ENCODE data around the gene VSTM1. TPM values are rescaled to one million over a fixed set of nuclear protein-coding genes. Genes with fewer than 3 reads are reported as not detected.

The VSTM1 gene
- total RNA-seq, 1 donor = 12.4 TPM

- H3K4me1 ChIP-seq (ENCODE audit: insufficient read depth, low read length) = no peaks in the 10 kb centered on the region
- H3K27me3 ChIP-seq (ENCODE audit: insufficient read depth, low read length) = no peaks in the 10 kb centered on the region
- H3K4me3 ChIP-seq (ENCODE audit: low read length) = no peak overlapping the region
- H3K9me3 ChIP-seq (ENCODE audit: low read depth, low read length) = no peaks in the 10 kb centered on the region
These were observed 54.3 kb downstream of the VSTM1 start for GRCh38 chr19:54009440-54009839.

DNA sequence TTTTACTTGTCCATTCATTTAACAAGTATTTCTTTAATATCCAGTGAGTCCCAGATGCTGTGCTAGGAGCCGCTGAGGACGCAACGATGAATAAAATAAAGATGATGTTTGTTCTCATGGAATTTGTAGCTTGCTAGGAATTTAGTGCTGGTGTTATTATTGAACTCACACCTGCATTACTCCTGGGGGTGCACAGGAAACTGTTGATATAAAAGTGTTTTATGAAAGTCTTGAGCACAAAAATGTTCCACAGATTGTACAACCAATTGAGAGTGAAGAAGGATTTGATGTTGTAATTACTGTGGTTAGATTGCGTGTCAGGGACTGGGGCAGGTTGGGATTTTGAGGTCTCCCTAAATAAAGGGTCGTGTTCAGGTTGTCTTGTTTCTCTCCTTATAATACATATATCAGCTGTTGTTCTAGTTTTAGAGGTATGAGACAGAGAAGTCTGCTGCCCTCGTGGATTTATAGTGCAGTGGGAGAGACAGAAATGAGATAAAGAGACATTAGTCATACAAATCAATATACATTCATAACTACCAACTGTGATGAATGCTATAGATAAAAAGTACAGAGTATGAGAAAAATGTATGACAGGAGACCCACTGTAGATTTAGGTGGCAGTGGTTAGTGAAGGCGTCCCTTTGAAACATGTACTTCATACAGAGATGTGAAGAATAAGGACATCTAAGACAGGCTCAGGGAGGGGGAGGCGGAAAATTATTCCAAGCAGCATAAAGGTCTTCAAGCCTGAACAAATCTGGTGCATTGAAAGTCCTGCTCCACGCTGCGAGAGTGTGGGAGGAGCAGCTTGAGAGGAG is 61.0 kb downstream of the VSTM1 start:
- no peaks in the 10 kb centered on the region for H3K27me3 ChIP-seq (ENCODE audit: insufficient read depth, low read length)

DNA sequence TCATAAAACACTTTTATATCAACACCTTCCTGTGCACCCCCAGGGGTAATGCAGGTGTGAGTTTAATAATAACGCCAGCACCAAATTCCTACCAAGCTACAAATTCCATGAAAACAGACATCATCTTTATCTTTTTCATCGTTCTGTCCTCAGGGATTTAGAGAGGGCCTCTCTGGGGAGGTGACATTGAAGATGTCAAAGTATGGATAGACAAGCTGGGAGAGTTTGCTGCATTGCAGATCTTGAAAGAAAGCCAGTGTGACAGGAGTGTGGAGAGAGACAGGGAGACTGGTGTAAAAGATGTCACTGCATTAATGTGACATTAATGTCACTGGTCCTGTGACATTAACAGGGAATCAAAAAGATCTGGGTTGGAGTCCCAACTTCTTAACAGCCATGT is 62.2 kb downstream of the VSTM1 start:
- Histone ChIP-seq H3K4me1 (ENCODE audit: insufficient read depth, low read length) (no peaks in the 10 kb centered on the region), H3K27me3 (ENCODE audit: insufficient read depth, low read length) (no peaks in the 10 kb centered on the region), H3K9me3 (ENCODE audit: low read depth, low read length) (no peaks in the 10 kb centered on the region), H3K4me3 (ENCODE audit: low read length) (no peak overlapping the region)

More for the DNA sequence above, 61.0 kb downstream of the VSTM1 start:
- Histone ChIP-seq H3K4me3 (ENCODE audit: low read length) (no peak overlapping the region), H3K4me1 (ENCODE audit: insufficient read depth, low read length) (no peaks in the 10 kb centered on the region), H3K9me3 (ENCODE audit: low read depth, low read length) (no peaks in the 10 kb centered on the region)

DNA sequence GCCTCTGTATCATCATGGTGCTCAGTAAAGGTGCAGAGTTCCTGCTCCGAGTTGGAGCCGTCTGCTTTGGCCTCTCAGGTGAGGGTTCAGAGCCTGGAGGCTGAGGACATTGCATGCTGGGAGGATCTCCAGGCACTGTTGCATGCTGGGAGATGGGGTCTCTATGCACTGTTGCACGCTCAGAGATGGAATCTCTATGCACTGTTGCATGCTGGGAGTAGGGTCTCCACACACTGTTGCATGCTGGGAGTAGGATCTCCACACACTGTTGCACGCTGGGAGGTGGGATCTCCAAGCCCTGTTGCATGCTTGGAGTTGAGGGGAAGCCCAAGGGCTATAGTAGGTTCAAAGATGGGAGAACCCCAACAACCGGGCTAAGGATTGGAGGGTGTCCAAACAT is 64.0 kb downstream of the VSTM1 start:
- no peaks in the 10 kb centered on the region for H3K4me1 ChIP-seq (ENCODE audit: insufficient read depth, low read length)
- no peaks in the 10 kb centered on the region for H3K9me3 ChIP-seq (ENCODE audit: low read depth, low read length)
- no peaks in the 10 kb centered on the region for H3K27me3 ChIP-seq (ENCODE audit: insufficient read depth, low read length)
- H3K4me3 ChIP-seq (ENCODE audit: low read length) = no peak overlapping the region

GRCh38 chr19:53998223-53998622 is 65.5 kb downstream of the VSTM1 start:
- H3K9me3 ChIP-seq (ENCODE audit: low read depth, low read length) = no peaks in the 10 kb centered on the region

DNA sequence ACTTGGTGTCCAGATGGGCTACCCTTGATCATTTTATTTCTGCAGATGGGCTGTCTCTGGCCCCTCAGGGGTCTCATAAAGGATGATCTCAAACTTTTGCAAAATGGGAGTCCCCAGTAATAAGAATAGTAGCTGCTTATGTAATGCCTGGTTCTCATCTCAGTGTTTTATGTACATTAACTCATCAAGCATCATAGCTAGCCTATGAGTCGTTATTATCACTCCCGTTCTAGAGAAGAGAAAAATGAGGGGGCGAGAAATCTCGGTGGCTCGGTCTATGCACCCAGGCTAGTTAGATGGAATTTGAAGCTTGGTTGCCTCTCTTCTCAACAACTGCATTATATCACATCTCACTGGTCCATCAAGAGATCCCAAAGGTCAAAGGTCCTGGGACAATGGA is 68.9 kb downstream of the VSTM1 start:
- H3K4me1 ChIP-seq (ENCODE audit: insufficient read depth, low read length) = peaks cover 3% of the 10 kb centered on the region
- no peaks in the 10 kb centered on the region for H3K9me3 ChIP-seq (ENCODE audit: low read depth, low read length)
- peaks cover 25% of the 10 kb centered on the region for H3K27me3 ChIP-seq (ENCODE audit: insufficient read depth, low read length)
- H3K4me3 ChIP-seq (ENCODE audit: low read length) = no peak overlapping the region

More at GRCh38 chr19:53998223-53998622, 65.5 kb downstream of the VSTM1 start:
- H3K4me3 ChIP-seq (ENCODE audit: low read length) = no peak overlapping the region
- no peaks in the 10 kb centered on the region for H3K4me1 ChIP-seq (ENCODE audit: insufficient read depth, low read length)
- peaks cover 10% of the 10 kb centered on the region for H3K27me3 ChIP-seq (ENCODE audit: insufficient read depth, low read length)

GRCh38 chr19:53993448-53993847 is 70.2 kb downstream of the VSTM1 start:
- Histone ChIP-seq H3K4me3 (ENCODE audit: low read length) (no peak overlapping the region), H3K4me1 (ENCODE audit: insufficient read depth, low read length) (peaks cover 3% of the 10 kb centered on the region), H3K27me3 (ENCODE audit: insufficient read depth, low read length) (peaks cover 25% of the 10 kb centered on the region), H3K9me3 (ENCODE audit: low read depth, low read length) (no peaks in the 10 kb centered on the region)

DNA sequence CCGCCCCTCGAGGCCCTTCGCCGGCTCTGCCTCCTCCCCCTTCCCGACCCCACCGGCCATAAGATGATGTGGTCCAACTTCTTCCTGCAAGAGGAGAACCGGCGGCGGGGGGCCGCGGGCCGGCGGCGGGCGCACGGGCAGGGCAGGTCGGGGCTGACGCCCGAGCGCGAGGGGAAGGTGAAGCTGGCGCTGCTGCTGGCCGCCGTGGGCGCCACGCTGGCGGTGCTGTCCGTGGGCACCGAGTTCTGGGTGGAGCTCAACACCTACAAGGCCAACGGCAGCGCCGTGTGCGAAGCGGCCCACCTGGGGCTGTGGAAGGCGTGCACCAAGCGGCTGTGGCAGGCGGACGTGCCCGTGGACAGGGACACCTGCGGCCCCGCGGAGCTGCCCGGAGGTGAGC is 70.9 kb downstream of the VSTM1 start:
- Histone ChIP-seq H3K27me3 (ENCODE audit: insufficient read depth, low read length) (peaks cover 25% of the 10 kb centered on the region), H3K4me3 (ENCODE audit: low read length) (no peak overlapping the region), H3K9me3 (ENCODE audit: low read depth, low read length) (no peaks in the 10 kb centered on the region), H3K4me1 (ENCODE audit: insufficient read depth, low read length) (peaks cover 3% of the 10 kb centered on the region)

- Histone ChIP-seq H3K4me1 (ENCODE audit: insufficient read depth, low read length) (peaks cover 3% of the 10 kb centered on the region), H3K9me3 (ENCODE audit: low read depth, low read length) (no peaks in the 10 kb centered on the region), H3K4me3 (ENCODE audit: low read length) (no peak overlapping the region), H3K27me3 (ENCODE audit: insufficient read depth, low read length) (peaks cover 25% of the 10 kb centered on the region)
These were observed 71.5 kb downstream of the VSTM1 start for GRCh38 chr19:53992211-53992610.

GRCh38 chr19:53991224-53992113 is 72.2 kb downstream of the VSTM1 start, which contains the start of gene CACNG6:
CACNG6 (plus strand) TSS chr19:53991637; CDS start chr19:53992878, 1,241 bp downstream.
- Histone ChIP-seq H3K4me1 (ENCODE audit: insufficient read depth, low read length) (peaks cover 3% of the 10 kb centered on the region), H3K4me3 (ENCODE audit: low read length) (no peak within 1 kb of the TSS), H3K9me3 (ENCODE audit: low read depth, low read length) (no peaks in the 10 kb centered on the region), H3K27me3 (ENCODE audit: insufficient read depth, low read length) (peaks cover 25% of the 10 kb centered on the region)

Other genes starting within 250 kb of the VSTM1 start
- gene NLRP12, start 239.6 kb downstream of the VSTM1 start, total RNA-seq = 6.9 TPM
- 51.9 TPM for gene MYADM, start 196.0 kb downstream of the VSTM1 start, total RNA-seq
- 0.10 TPM for gene PRKCG, start 181.7 kb downstream of the VSTM1 start, total RNA-seq
- gene CACNG7, start 154.6 kb downstream of the VSTM1 start, total RNA-seq = not detected
- not detected for gene CACNG8, start 101.0 kb downstream of the VSTM1 start, total RNA-seq
- gene CACNG6, start 72.3 kb downstream of the VSTM1 start, total RNA-seq = not detected
- 0.21 TPM for gene TARM1, start 17.5 kb upstream of the VSTM1 start, total RNA-seq
- gene OSCAR, start 36.9 kb upstream of the VSTM1 start, total RNA-seq = 8.7 TPM
- 6.9 TPM for gene NDUFA3, start 39.0 kb upstream of the VSTM1 start, total RNA-seq
- 5.7 TPM for gene TFPT, start 51.8 kb upstream of the VSTM1 start, total RNA-seq
- 27.8 TPM for gene PRPF31, start 51.9 kb upstream of the VSTM1 start, total RNA-seq
- gene CNOT3, start 73.9 kb upstream of the VSTM1 start, total RNA-seq = 8.1 TPM
- gene LENG1, start 95.8 kb upstream of the VSTM1 start, total RNA-seq = 11.9 TPM
- 0.31 TPM for gene TMC4, start 109.3 kb upstream of the VSTM1 start, total RNA-seq
- gene MBOAT7, start 125.7 kb upstream of the VSTM1 start, total RNA-seq = 30.3 TPM
- gene TSEN34, start 127.4 kb upstream of the VSTM1 start, total RNA-seq = 15.5 TPM
- gene RPS9, start 137.0 kb upstream of the VSTM1 start, total RNA-seq = 2,589 TPM
- gene LILRB3, start 159.1 kb upstream of the VSTM1 start, total RNA-seq = 51.4 TPM
- 16.9 TPM for gene LILRA6, start 178.9 kb upstream of the VSTM1 start, total RNA-seq
- 0.10 TPM for gene LILRB5, start 193.4 kb upstream of the VSTM1 start, total RNA-seq
- 27.3 TPM for gene LILRB2, start 217.2 kb upstream of the VSTM1 start, total RNA-seq
- 191 TPM for gene LILRA5, start 249.3 kb upstream of the VSTM1 start, total RNA-seq